G401.6 (cell line): ENCODE data around the gene P2RY11.

Experiments
- FAIRE-seq: peaks from 2 replicates; lab custom pipeline; 2012; peaks lifted over from hg19 to GRCh38; lab: Jason Lieb, UNC

P2RY11 gene

DNA sequence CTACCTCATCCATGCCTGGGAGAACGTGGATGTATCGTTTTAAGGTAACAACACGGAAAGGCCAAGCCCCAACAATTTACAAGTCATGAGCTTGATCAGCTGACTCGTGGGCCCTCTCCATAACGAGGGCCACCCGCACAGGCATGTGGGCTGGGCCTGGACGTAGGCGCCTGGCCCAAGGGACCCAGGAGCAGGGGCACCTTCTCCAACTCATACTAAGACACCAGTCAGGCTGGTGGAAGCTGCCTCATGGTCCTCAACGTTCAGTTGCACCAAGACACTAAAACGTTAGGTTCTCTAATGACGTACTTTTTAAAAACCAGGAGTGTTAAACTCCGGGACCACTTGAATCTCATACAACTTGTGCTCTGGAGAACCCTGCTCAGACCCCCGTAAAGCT is 30.0 kb downstream of the P2RY11 start:
- FAIRE-seq = no peak

DNA sequence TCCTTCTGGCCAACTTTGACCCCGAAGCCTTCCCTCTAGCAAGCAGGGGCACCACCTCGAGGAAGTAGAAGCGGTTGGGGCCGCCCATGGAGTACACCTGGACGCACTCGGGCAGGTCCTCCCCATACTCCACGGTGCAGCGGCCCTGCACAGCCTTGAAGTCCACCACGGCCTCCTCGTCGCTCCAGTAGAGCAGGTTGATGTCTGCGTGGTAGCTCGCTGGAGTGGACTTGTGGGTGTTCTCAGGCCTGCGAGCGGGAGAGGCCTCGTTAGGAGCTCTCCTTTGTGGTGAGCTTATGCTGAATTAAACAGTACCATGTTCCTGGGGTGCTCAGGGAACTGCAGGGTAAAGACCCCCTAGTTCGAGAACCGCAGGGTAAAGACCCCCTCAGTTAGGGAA is 30.5 kb downstream of the P2RY11 start:
- no peak for FAIRE-seq

- no peak for FAIRE-seq
Measured at GRCh38 chr19:10142701-10143375, 31.3 kb downstream of the P2RY11 start.

DNA sequence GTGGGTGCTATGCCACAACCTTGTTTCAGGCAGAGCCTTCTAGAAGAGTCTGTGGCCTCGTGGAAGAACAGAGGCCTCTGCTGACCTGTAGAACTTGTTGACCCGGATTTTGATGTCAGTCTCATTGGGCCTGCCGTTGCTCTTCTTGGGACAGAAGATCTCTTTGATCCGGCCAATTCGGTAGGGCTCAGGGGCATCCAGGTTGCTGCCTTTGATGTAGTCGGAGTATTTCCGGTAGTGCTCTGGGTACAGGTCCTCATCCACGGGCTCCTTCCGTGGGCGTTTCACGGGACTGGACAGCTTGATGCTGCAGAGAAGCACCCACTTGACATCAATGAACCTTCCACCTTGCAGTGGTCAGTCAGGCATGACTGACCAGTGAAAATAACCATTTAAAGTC is 32.2 kb downstream of the P2RY11 start:
- no peak for FAIRE-seq

DNA sequence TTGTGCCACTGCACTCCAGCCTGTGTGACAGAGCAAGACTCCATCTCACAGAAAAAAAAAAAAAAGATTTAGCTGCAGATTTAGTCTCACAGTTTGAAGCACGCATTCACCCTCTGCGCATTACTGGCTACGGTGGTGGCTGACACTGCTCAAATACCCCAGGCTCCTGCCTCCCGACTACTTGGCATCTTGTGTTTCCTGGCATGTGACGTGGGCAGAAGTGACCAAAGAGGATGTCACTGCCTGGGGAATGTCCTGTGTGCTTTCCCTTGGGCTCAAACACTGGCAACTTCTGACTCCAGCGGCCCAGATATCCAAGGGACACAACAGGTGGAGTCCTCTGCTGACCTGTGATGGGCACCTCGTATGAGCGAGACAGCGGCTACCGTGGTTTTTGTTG is 32.9 kb downstream of the P2RY11 start:
- FAIRE-seq = no peak

GRCh38 chr19:10145031-10145430 is 33.5 kb downstream of the P2RY11 start:
- no peak for FAIRE-seq

DNA sequence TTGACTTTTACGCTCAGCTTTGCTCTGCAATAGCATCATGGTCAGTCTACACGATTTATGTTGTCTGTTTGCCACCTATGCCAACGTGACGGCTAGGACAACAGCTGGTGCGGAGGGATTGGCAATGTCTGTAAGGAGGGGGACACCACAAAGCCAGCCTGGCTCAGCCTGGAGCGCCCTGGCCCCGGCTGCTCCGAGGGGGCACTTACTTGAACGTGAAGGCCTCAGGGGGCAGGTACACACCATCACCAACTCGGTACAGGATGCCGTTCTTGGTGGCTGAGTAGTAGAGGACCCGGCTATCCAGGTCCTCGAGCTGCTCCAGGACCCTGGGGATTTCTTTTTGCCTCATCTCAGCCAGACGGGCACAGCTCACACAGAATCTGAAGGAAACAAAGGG is 34.6 kb downstream of the P2RY11 start:
- FAIRE-seq = no peak

DNA sequence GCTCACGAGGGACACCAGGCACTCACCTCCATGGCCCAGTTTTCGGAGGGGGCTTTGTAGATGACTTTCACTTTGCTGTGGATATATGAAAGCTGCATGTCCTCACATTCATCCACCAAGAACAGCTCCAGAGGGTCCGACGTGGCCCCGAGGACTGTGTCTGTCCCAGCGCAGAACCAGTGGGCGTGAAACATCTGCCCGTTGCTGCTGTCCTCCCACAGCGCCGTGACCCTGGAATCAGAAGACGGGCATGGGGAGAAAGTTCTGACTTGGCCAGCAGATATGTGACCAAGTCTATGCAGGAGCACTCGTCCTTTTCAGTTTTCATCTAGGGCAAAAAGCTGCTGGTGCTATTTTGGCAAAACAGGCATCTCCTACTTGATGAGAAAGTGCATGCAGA is 37.9 kb downstream of the P2RY11 start:
- FAIRE-seq = no peak

DNA sequence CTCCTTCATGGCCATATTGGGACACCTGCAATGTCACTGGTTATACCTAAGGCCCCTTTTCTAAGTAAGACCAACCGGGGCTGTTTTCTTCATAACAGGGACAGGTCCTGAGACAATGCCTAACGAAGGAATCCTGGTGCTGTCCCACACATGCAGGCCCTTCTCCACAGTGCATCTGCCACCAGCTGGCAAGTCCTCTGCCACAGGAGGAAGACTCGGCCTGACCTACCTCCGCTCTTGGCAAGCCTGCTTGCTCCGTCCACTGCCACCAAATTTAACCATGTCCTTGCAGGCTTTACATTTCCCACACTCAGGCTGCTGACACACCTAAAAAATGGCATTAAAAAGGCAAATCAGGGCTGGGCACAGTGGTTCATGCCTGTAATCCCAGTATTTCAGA is 40.0 kb downstream of the P2RY11 start:
- no peak for FAIRE-seq

DNA sequence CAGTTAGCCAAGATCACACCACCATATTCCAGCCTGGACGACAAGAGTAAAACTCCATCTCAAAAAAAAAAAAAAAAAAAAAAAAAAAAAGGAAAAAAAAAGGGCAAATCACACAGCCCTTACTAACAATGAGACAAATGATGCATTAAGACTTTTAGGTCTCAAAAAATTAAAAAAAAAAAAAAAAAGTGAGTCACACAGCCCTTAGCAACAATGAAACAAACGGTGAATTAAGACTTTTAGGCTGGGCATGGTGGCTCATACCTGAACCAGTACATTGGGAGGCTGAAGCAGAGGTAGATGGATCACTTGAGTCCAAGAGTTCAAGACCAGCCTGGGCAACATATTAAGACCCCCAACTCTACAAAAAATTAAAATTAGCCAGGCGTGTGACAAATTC is 40.6 kb downstream of the P2RY11 start:
- no peak for FAIRE-seq

GRCh38 chr19:10155839-10156238 is 44.3 kb downstream of the P2RY11 start:
- FAIRE-seq = no peak

DNA sequence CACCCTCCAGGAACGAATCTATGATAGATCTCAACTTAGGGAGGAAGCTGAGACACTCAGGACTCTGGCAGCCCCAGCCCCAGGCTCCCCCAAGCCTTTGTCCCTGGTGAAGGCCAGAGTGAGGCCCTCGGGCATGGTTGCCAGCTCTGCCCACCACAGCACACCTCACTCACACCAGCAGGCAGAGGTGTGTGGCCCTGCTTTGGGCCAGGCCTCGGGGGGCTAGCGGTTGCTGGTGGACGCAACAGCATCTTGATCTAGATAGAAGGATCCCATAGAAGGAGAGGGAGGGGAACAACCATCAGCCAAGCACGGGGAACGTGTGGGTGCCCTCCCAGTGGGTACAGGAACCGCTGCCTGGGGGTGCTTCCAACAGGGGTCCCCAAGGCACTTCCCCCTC is 46.6 kb downstream of the P2RY11 start:
- FAIRE-seq = no peak

DNA sequence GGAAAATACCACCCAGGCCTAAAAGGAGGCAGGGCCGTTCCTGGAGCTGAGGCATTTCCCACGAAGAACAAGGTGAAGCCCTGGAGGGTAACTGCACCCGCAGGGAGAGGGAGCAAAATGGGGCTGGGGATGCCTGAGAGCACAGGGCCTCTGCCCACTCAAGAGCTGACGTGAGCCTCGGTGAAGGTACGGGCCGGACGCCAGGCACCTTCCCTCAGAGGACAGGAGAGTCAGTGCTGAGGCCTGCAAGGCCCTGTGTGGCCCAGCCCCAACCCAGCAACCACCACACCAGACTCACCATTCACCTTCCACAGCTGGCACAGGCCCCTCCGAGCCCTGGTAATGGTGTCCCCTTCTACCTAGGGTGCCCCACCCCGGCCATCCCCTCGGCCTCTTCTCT is 47.0 kb downstream of the P2RY11 start:
- no peak for FAIRE-seq

DNA sequence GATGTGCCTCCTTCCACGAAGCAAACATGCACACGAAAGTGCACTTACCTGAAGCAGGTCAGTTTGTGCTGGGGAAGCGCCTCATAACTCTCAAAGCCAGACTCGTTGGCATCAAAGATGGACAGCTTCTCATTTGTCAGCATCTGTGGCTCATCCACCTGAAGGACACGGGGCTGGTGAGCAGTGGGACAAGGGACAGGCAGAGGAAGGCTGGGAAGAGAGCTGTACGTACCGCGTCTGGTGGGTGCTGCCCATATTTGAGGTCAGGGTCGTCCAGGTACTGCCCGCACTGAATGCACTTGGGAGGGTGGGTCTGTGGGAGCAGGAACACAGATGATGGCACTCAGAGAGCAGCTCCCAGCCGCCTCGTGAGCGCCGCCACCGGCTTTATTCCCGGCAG is 48.1 kb downstream of the P2RY11 start:
- no peak for FAIRE-seq

DNA sequence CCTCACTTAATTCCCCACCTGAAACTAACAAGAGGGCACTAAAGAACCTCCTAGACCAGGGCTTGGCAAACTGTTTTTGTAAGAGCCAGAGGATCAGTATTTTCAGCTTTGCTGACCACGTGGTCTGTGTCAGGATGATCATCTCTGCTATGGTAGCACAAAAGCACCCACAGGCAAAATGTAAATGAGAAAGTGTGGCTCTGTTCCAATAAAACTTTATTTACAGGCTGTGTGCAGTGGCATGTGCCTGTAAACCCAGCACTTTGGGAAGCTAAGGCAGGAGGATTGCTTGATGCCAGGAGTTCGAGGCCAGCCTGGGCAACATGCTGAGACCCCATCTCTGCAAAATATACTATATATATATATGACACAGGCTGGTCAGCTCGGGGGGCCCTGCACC is 52.0 kb downstream of the P2RY11 start:
- FAIRE-seq = no peak
